Ovary (tissue), 9 donors: Measurements from ENCODE around the gene NSMCE3. TPM values are rescaled to one million over a fixed set of nuclear protein-coding genes. Genes with fewer than 3 reads are reported as not detected.

Experiments used
- DNase-seq, 5 donors: peaks; one replicate each; pipeline ENCODE4 v3.0.0-alpha.2; 2019 to 2020
- H3K27ac ChIP-seq, 2 donors: fragments of 200-600 bp; one replicate each; pipeline versions ENCODE4 v1.5.1 to v1.8.0; 2019 to 2022
- H3K27me3 ChIP-seq: fragments of 200-600 bp; one replicate; pipeline ENCODE4 v1.8.0; 2022
- H3K36me3 ChIP-seq: fragments of 200-600 bp; sonication (generic); one replicate; pipeline ENCODE4 v1.5.1; 2019
- H3K4me1 ChIP-seq: one replicate; pipeline ENCODE4 v1.8.1; 2013; ENCODE audit warnings: mild to moderate bottlenecking, moderate library complexity; ENCODE audit not compliant: insufficient read depth
- H3K4me3 ChIP-seq: fragments of 200-600 bp; sonication (generic); one replicate; pipeline ENCODE4 v1.5.1; 2017
- H3K9me3 ChIP-seq, 2 donors: fragments of 200-600 bp in 1 of 2; sonication (generic) in 1 of 2; one replicate each; pipeline versions ENCODE4 v1.5.1 to v1.8.1; 2013 to 2019; ENCODE audit warnings: mild to moderate bottlenecking in 1 of 2, moderate library complexity in 1 of 2
- CTCF ChIP-seq, 3 donors: fragments of 450-650 bp in 2 of 3; fragments of 200-600 bp in 1 of 3; IDR thresholded peaks; one replicate each; pipeline versions ENCODE4 v1.5.1 to v1.8.0; 2016 to 2022; ENCODE audit warnings: antibody characterized with exemption in 3 of 3, mild to moderate bottlenecking in 1 of 3
- EP300 ChIP-seq: sonication (generic); formaldehyde crosslinking; IDR thresholded peaks from one replicate; pipeline ENCODE4 v1.6.1; 2017; ENCODE audit warnings: antibody characterized with exemption
- POLR2A ChIP-seq: fragments of 450-650 bp; IDR thresholded peaks from one replicate; pipeline ENCODE4 v1.6.1; 2017; ENCODE audit warnings: antibody characterized with exemption, mild to moderate bottlenecking, moderate library complexity
- WGBS, 3 donors: extraction: QIAGEN DNeasy Blood & Tissue Kit in 1 of 3; methylation state at CpG; one replicate each; pipeline versions ENCODE4 v1.1.5 to v1.1.7; 2013 to 2017; 5-methylcytosine and 5-hydroxymethylcytosine counted together
- intact Hi-C, 4 donors: fragments of 100-400 bp; cut with DNase I; formaldehyde crosslinking; loops; one replicate each; pipeline versions ENCODE4 v1.11.0 to v1.15.1; 2022 to 2023
- polyA plus RNA-seq, 2 donors: library from polyadenylated mRNA; stranded (reverse); fragments of 200-250 nt in 1 of 2; fragments of 350-450 nt in 1 of 2; fragmentation: Illumina TruSeq in 1 of 2; extraction: RNeasy Lipid Tissue Mini Kit (QIAGEN cat#74804) in 1 of 2; gene quantifications; one replicate each; pipeline ENCODE4 v1.2.3, GENCODE V29; 2013 to 2014
- small RNA-seq: library from RNA; depleted of rRNA; stranded (forward); fragments of <200 nt; gene quantifications from one replicate; pipeline ENCODE3, GENCODE V24; 2016
- total RNA-seq, 7 donors: library from RNA; depleted of rRNA in 2 of 7; stranded (reverse); fragments of >200 nt in 2 of 7; fragmentation: NEBNext Ultra II Directional in 3 of 7; extraction: Animal tissue kit (Norgen Biotek cat#: 25700) in 3 of 7; gene quantifications; one replicate each; pipeline versions ENCODE4 v1.1.0 to v1.2.4, GENCODE V29; 2016 to 2023
- donor health status: DM: no; HTN: no; CAD: no; lungs with moderate emphysema.
- donor health status: DM: no; HTN: no; CAD: no.
- donor health status: Bipolar disorder and iron deficiency.
- donor health status: DM: yes; HTN: yes; CAD: no.
- donor health status: DM: no; HTN: no; CAD: no.
- donor health status: DM: yes; HTN: yes; CAD: no.

The NSMCE3 gene
- total and polyA plus RNA-seq, 9 donors, result 5.5 to 16.9 (median 12.6) TPM

GRCh38 chr15:29223640-29224039 is 46.0 kb downstream of the NSMCE3 start:
- WGBS, 3 donors, result 75 to 91% (median 80%) methylated on average over 11 of the region's 11 CpGs
- TF ChIP-seq CTCF (IDR thresholded peaks at IDR 0.05), result no peak
- no peak for TF ChIP-seq EP300
- TF ChIP-seq POLR2A, result no peak
- H3K9me3 ChIP-seq, result no peaks in the 10 kb centered on the region
- intact Hi-C loops, result no loop called here
- no peaks in the 10 kb centered on the region for H3K4me1 ChIP-seq
- no peak overlapping the region for H3K4me3 ChIP-seq
- no peak for DNase-seq
- H3K27ac ChIP-seq, result no peak overlapping the region
- H3K36me3 ChIP-seq, result no peaks in the 10 kb centered on the region
- no peaks in the 10 kb centered on the region for H3K27me3 ChIP-seq

GRCh38 chr15:29222129-29222853 is 47.3 kb downstream of the NSMCE3 start:
- no peaks in the 10 kb centered on the region for H3K36me3 ChIP-seq
- no peaks in the 10 kb centered on the region for H3K4me1 ChIP-seq
- H3K27me3 ChIP-seq, result no peaks in the 10 kb centered on the region
- no peak overlapping the region for H3K4me3 ChIP-seq
- no peak for DNase-seq
- no peak for TF ChIP-seq EP300
- TF ChIP-seq POLR2A, result no peak
- TF ChIP-seq CTCF (IDR thresholded peaks at IDR 0.05), result no peak
- 74 to 78% (median 76%) methylated on average over 9 of the region's 9 CpGs for WGBS, 3 donors
- no peaks in the 10 kb centered on the region for H3K9me3 ChIP-seq
- intact Hi-C loops, result no loop called here
- H3K27ac ChIP-seq, result no peak overlapping the region

- H3K36me3 ChIP-seq, result no peaks in the 10 kb centered on the region
- 73 to 81% (median 76%) methylated on average over 7 of the region's 7 CpGs for WGBS, 3 donors
- H3K27ac ChIP-seq, result no peak overlapping the region
- no peak overlapping the region for H3K4me3 ChIP-seq
- no peaks in the 10 kb centered on the region for H3K27me3 ChIP-seq
- no peaks in the 10 kb centered on the region for H3K9me3 ChIP-seq
- TF ChIP-seq EP300, result no peak
- no peak for TF ChIP-seq POLR2A
- no peak for TF ChIP-seq CTCF (IDR thresholded peaks at IDR 0.05)
- no peaks in the 10 kb centered on the region for H3K4me1 ChIP-seq
- DNase-seq, result no peak
- intact Hi-C loops, result no loop called here
Observed at GRCh38 chr15:29220852-29221251, 48.8 kb downstream of the NSMCE3 start.

- TF ChIP-seq POLR2A, result no peak
- no peak for TF ChIP-seq EP300
- TF ChIP-seq CTCF (IDR thresholded peaks at IDR 0.05), result no peak
- Histone ChIP-seq H3K27me3 (no peaks in the 10 kb centered on the region), H3K4me1 (no peaks in the 10 kb centered on the region), H3K4me3 (no peak overlapping the region), H3K36me3 (no peaks in the 10 kb centered on the region), H3K9me3 (no peaks in the 10 kb centered on the region), H3K27ac (no peak overlapping the region)
- DNase-seq, result no peak
- intact Hi-C loops, result no loop called here
- WGBS, 3 donors, result 12 to 26% (median 12%) methylated on average over 3 of the region's 3 CpGs
Observed at GRCh38 chr15:29216955-29217354, 52.7 kb downstream of the NSMCE3 start.

Small RNA genes within 50 kb of the gene (small RNA-seq; reads per million reads assigned to genes)
- not detected for gene RF00201
